H1 (cell line): Measurements from ENCODE around the gene PXDN. TPM values are rescaled to one million over a fixed set of nuclear protein-coding genes. Genes with fewer than 3 reads are reported as not detected.

ENCODE experiments used
- CTCF ChIA-PET: fragments of 300-600 bp; sonication (Branson Sonifier 250); formaldehyde crosslinking; loops from one replicate; lab custom pipeline; 2021; ENCODE audit not compliant: partially characterized antibody; lab: Charles Lee
- POLR2A ChIA-PET: fragments of 300-600 bp; sonication (Branson Sonifier 250); formaldehyde crosslinking; loops from one replicate; lab custom pipeline; 2021; ENCODE audit warnings: inconsistent platforms; ENCODE audit not compliant: partially characterized antibody; lab: Charles Lee
- DNase-seq, 2 experiments: peaks; one replicate each; pipeline versions ENCODE4 v3.0.0 to v3.0.0-alpha.2; 2010 to 2022; ENCODE audit warnings: low spot score in 2 of 2, low read depth in 1 of 2, mixed read lengths in 1 of 2
- FAIRE-seq: peaks from 2 replicates; lab custom pipeline; 2011; peaks lifted over from hg19 to GRCh38; lab: Jason Lieb, UNC
- H2AFZ ChIP-seq: 2 replicates; pipeline ENCODE4 v1.8.1; 2012; ENCODE audit warnings: low read length, inconsistent platforms
- H2AK5ac ChIP-seq: 2 replicates; pipeline ENCODE4 v1.6.1; 2013; ENCODE audit warnings: low read depth, low read length
- H2BK120ac ChIP-seq: replicated peaks from 2 replicates; pipeline ENCODE3; 2013; ENCODE audit warnings: low read depth, low read length, inconsistent platforms
- H2BK12ac ChIP-seq: 2 replicates; pipeline ENCODE4 v1.6.1; 2013; ENCODE audit warnings: low read depth, low read length
- H2BK15ac ChIP-seq: 2 replicates; pipeline ENCODE4 v1.6.1; 2013; ENCODE audit warnings: low read length
- H2BK20ac ChIP-seq: 2 replicates; pipeline ENCODE4 v1.6.1; 2013; ENCODE audit warnings: low read length
- H2BK5ac ChIP-seq: 2 replicates; pipeline ENCODE4 v1.6.1; 2013; ENCODE audit warnings: low read depth, low read length
- H3K14ac ChIP-seq: 2 replicates; pipeline ENCODE4 v1.6.1; 2013; ENCODE audit warnings: inconsistent platforms; ENCODE audit not compliant: insufficient read length
- H3K18ac ChIP-seq: 2 replicates; pipeline ENCODE4 v1.6.1; 2013; ENCODE audit warnings: low read length; ENCODE audit errors: extremely low read depth
- H3K23ac ChIP-seq: 2 replicates; pipeline ENCODE4 v1.6.1; 2013; ENCODE audit warnings: inconsistent platforms; ENCODE audit not compliant: insufficient read length
- H3K23me2 ChIP-seq: 2 replicates; pipeline ENCODE4 v1.6.1; 2013; ENCODE audit warnings: low read depth, low read length
- H3K27ac ChIP-seq: 2 replicates; pipeline ENCODE4 v1.6.1; 2011; ENCODE audit warnings: low read depth, low read length, inconsistent platforms
- H3K27me3 ChIP-seq, 4 experiments: replicated peaks in 1 of 4; 1 replicate in 1 of 4; 2 replicates in 3 of 4; pipeline versions ENCODE4 v1.6.1 to v1.8.1; 2011 to 2013; ENCODE audit warnings: low read length in 3 of 4, mild to moderate bottlenecking in 3 of 4, inconsistent platforms in 2 of 4, mixed read lengths in 2 of 4, moderate library complexity in 1 of 4; ENCODE audit not compliant: control insufficient read depth in 3 of 4, insufficient read depth in 3 of 4; ENCODE audit errors: extremely low read depth in 1 of 4
- H3K36me3 ChIP-seq, 4 experiments: 2 replicates each; pipeline versions ENCODE4 v1.6.1 to v1.8.1; 2011 to 2013; ENCODE audit warnings: mild to moderate bottlenecking in 4 of 4, low read length in 3 of 4, moderate library complexity in 2 of 4, control low read depth in 1 of 4, inconsistent platforms in 1 of 4; ENCODE audit not compliant: insufficient read depth in 4 of 4, control insufficient read depth in 2 of 4
- H3K4ac ChIP-seq: replicated peaks from 2 replicates; pipeline ENCODE3; 2013; ENCODE audit warnings: low read length, low read depth, mixed read lengths, inconsistent platforms; ENCODE audit not compliant: insufficient read length
- H3K4me1 ChIP-seq, 4 experiments: replicated peaks in 1 of 4; 1 replicate in 1 of 4; 2 replicates in 3 of 4; pipeline versions ENCODE4 v1.6.1 to v1.8.1; 2011 to 2013; ENCODE audit warnings: low read length in 3 of 4, inconsistent platforms in 2 of 4, mixed read lengths in 1 of 4; ENCODE audit not compliant: insufficient read depth in 4 of 4, control insufficient read depth in 3 of 4
- H3K4me2 ChIP-seq, 2 experiments: 2 replicates each; pipeline versions ENCODE4 v1.6.1 to v1.8.1; 2011 to 2013; ENCODE audit warnings: low read depth in 2 of 2, low read length in 2 of 2, control low read depth in 1 of 2, inconsistent platforms in 1 of 2, mild to moderate bottlenecking in 1 of 2; ENCODE audit not compliant: insufficient read depth in 1 of 2
- H3K4me3 ChIP-seq, 4 experiments: fragments of 200-600, 300-600 bp in 1 of 4; sonication (generic), shearing (Covaris generic), sonication (Bioruptor Twin) in 1 of 4; 2 replicates each; pipeline versions ENCODE4 v1.5.1 to v1.8.1; 2011 to 2016; ENCODE audit warnings: low read length in 4 of 4, low read depth in 3 of 4, control low read depth in 2 of 4, inconsistent platforms in 2 of 4, mild to moderate bottlenecking in 2 of 4, mixed read lengths in 1 of 4, moderate library complexity in 1 of 4; ENCODE audit not compliant: insufficient read depth in 2 of 4; ENCODE audit errors: extremely low read depth in 1 of 4
- H3K56ac ChIP-seq: replicated peaks from 2 replicates; pipeline ENCODE3; 2013; ENCODE audit warnings: low read depth, mild to moderate bottlenecking, mixed read lengths, low read length, inconsistent platforms; ENCODE audit not compliant: insufficient read length
- H3K79me1 ChIP-seq: 2 replicates; pipeline ENCODE4 v1.6.1; 2013; ENCODE audit warnings: low read depth, low read length, control low read depth
- H3K79me2 ChIP-seq, 2 experiments: 2 replicates each; pipeline versions ENCODE4 v1.6.1 to v1.8.1; 2012 to 2013; ENCODE audit warnings: low read length in 2 of 2, mild to moderate bottlenecking in 2 of 2, inconsistent platforms in 1 of 2; ENCODE audit not compliant: insufficient read depth in 2 of 2, control insufficient read depth in 1 of 2
- H3K9ac ChIP-seq, 4 experiments: replicated peaks in 1 of 4; 1 replicate in 1 of 4; 2 replicates in 3 of 4; pipeline versions ENCODE4 v1.6.1 to v1.8.1; 2011 to 2013; ENCODE audit warnings: low read depth in 3 of 4, low read length in 3 of 4, control low read depth in 2 of 4, mild to moderate bottlenecking in 2 of 4, moderate library complexity in 2 of 4, inconsistent platforms in 1 of 4; ENCODE audit errors: extremely low read depth in 1 of 4
- H3K9me3 ChIP-seq, 2 experiments: 2 replicates each; pipeline versions ENCODE4 v1.6.1 to v1.8.1; 2012 to 2013; ENCODE audit warnings: mild to moderate bottlenecking in 2 of 2, moderate library complexity in 2 of 2, control low read depth in 1 of 2, inconsistent platforms in 1 of 2, low read depth in 1 of 2, low read length in 1 of 2, mixed read lengths in 1 of 2; ENCODE audit not compliant: insufficient read depth in 2 of 2
- H4K20me1 ChIP-seq, 2 experiments: replicated peaks in 1 of 2; 2 replicates each; pipeline versions ENCODE3 to v1.8.1; 2011 to 2013; ENCODE audit warnings: inconsistent platforms in 2 of 2, low read length in 2 of 2, mild to moderate bottlenecking in 1 of 2; ENCODE audit not compliant: insufficient read depth in 2 of 2, control insufficient read depth in 1 of 2
- H4K5ac ChIP-seq: 2 replicates; pipeline ENCODE4 v1.6.1; 2013; ENCODE audit warnings: low read length, low read depth, mixed read lengths, inconsistent platforms; ENCODE audit not compliant: insufficient read length
- H4K8ac ChIP-seq: 2 replicates; pipeline ENCODE4 v1.8.0; 2013; ENCODE audit warnings: mild to moderate bottlenecking, moderate library complexity, low read length, inconsistent platforms; ENCODE audit not compliant: insufficient read depth; ENCODE audit errors: extremely low read depth
- H4K91ac ChIP-seq: replicated peaks from 2 replicates; pipeline ENCODE3; 2013; ENCODE audit warnings: low read length, mixed read lengths, inconsistent platforms; ENCODE audit not compliant: insufficient read length
- ASH2L ChIP-seq: fragments of 200-600, 300-600 bp; sonication (generic); IDR thresholded peaks from one replicate; pipeline ENCODE4 v1.7.1; 2017; ENCODE audit warnings: low read length
- FOSL1 ChIP-seq: IDR thresholded peaks from 2 replicates; pipeline ENCODE4 v1.6.1; 2011; ENCODE audit warnings: mild to moderate bottlenecking, low read depth, low read length, moderate library complexity; ENCODE audit not compliant: insufficient read depth
- KDM5A ChIP-seq: fragments of 200-600 bp; IDR thresholded peaks from 2 replicates; pipeline ENCODE4 v1.7.1; 2012; ENCODE audit warnings: mild to moderate bottlenecking, low read length, inconsistent platforms, mixed read lengths
- RBBP5 ChIP-seq: IDR thresholded peaks from 2 replicates; pipeline ENCODE4 v1.7.1; 2012; ENCODE audit warnings: low read depth, mild to moderate bottlenecking, inconsistent platforms, low read length, moderate library complexity, borderline replicate concordance
- SP2 ChIP-seq: IDR thresholded peaks from 2 replicates; pipeline ENCODE4 v1.6.1; 2012; ENCODE audit warnings: mild to moderate bottlenecking, low read length, inconsistent platforms
- WGBS, 2 experiments: shearing (Covaris generic) in 1 of 2; methylation state at CpG; one replicate each; pipeline versions ENCODE4 v1.1.6 to v1.1.7; 2013 to 2015; ENCODE audit warnings: low lambda C conversion rate in 2 of 2, mixed read lengths in 2 of 2, inconsistent platforms in 1 of 2, low coverage in 1 of 2, missing lambda C conversion rate in 1 of 2; ENCODE audit not compliant: insufficient replicate concordance in 2 of 2, insufficient coverage in 1 of 2, insufficient read length in 1 of 2; ENCODE audit errors: extremely low coverage in 1 of 2, missing lambda C conversion rate in 1 of 2; 5-methylcytosine and 5-hydroxymethylcytosine counted together
- polyA plus RNA-seq, 7 experiments: library from polyadenylated mRNA; depleted of rRNA in 3 of 7; stranded (reverse) in 5 of 7; unstranded in 2 of 7; fragments of >200 nt in 5 of 7; fragments of 200-250 nt in 2 of 7; gene quantifications; 1 replicate in 5 of 7; 2 replicates in 1 of 7; 4 replicates in 1 of 7; pipeline versions ENCODE4 v1.2.1 to v1.2.3, GENCODE V29; 2011 to 2013; ENCODE audit warnings: missing spikeins in 2 of 7, mixed read lengths in 2 of 7
- total RNA-seq: library from RNA; stranded (reverse); fragmentation: NEBNext Ultra II Directional; extraction: Animal tissue kit (Norgen Biotek cat#: 25700); gene quantifications from 2 replicates; pipeline ENCODE4 v1.2.1, GENCODE V29; 2021
- TF ChIP-seq, protein P1 (sequence below): IDR thresholded peaks from 2 replicates; pipeline ENCODE4 v1.6.1; 2012; ENCODE audit warnings: inconsistent platforms

PXDN gene
- total and polyA plus RNA-seq, 2 of the 8 experiments (the other 6 are each of a cell fraction or from before 2014, with no cell fraction given) = 104 to 141 TPM

DNA sequence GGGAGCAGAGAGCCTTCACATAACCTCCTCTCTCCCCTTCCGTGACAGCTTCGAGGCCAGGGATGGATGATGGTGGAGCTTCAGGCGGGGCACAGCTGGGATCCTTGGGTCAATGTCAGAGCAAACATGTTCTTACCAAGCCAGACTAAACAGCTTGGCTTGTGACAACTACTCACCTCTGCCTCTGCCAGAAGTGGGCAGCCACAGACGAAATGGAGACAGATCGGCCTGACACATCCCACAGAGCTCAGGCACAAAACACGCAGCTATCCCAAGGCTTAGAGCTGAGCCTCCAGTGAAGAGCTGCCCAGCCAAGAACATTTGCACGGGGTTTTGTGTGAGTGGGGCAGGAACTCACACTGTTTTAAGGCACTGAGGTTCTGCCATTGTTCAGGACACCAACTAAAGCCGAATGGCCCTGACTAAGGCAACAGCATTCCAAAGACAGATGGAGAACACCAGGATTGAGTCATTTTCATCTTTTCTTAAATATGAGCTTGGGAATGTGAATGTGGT is 12.8 kb downstream of the PXDN start:
- Histone ChIP-seq H3K4me2 (0 out of 4 replicates have a peak overlapping the region, but pooled peaks of 1 of the 2 experiments have one; percentile 16), H2BK20ac (peak overlapping the region; percentile 48; the same call in 1 of the 2 replicates), H2BK5ac (peak overlapping the region; percentile 32; the same call in 1 of the 2 replicates), H2AK5ac (no peak overlapping the region; the same call in 1 of the 2 replicates), H3K9me3 (peaks cover 0 to 9% of the 10 kb centered on the region in 2 experiments; a peak in 2 of 4 replicates), H3K36me3 (no peaks in the 10 kb centered on the region), H2BK12ac (peak overlapping the region; percentile 53), H3K27me3 (no peaks in the 10 kb centered on the region), H3K23ac (no peak overlapping the region), H4K20me1 (peaks cover 16 to 22% of the 10 kb centered on the region in 2 experiments), H4K5ac (no peak overlapping the region), H3K56ac (no peak overlapping the region), H2BK120ac (no peak overlapping the region), H4K8ac (no peak overlapping the region), H3K14ac (no peak overlapping the region), H3K79me2 (peaks cover 18 to 89% of the 10 kb centered on the region in 2 experiments), H3K9ac (peak overlapping the region in 1 of 4 experiments; percentile 13; a peak in 2 of 7 replicates), H2BK15ac (peak overlapping the region; percentile 40; the same call in 1 of the 2 replicates), H3K18ac (no peak overlapping the region), H3K79me1 (peaks cover 26% of the 10 kb centered on the region), H3K4me1 (peaks cover 11 to 32% (median 26%) of the 10 kb centered on the region in 4 experiments), H3K27ac (0 out of 2 replicates have a peak overlapping the region, but pooled peaks have one; percentile 12), H4K91ac (no peak overlapping the region), H2AFZ (no peak overlapping the region), H3K4ac (no peak overlapping the region), H3K23me2 (no peaks in the 10 kb centered on the region), H3K4me3 (no peak overlapping the region)
- TF ChIP-seq RBBP5 = no peak
- no peak for TF ChIP-seq FOSL1
- TF ChIP-seq, protein P1, sequence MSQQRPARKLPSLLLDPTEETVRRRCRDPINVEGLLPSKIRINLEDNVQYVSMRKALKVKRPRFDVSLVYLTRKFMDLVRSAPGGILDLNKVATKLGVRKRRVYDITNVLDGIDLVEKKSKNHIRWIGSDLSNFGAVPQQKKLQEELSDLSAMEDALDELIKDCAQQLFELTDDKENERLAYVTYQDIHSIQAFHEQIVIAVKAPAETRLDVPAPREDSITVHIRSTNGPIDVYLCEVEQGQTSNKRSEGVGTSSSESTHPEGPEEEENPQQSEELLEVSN = no peak
- no peak for TF ChIP-seq ASH2L
- TF ChIP-seq SP2 = no peak
- no peak for TF ChIP-seq KDM5A
- 68% methylated on average over 8 of the region's 8 CpGs; no CpG with 5 or more reads in 1 of the 2 experiments for WGBS, 2 experiments
- POLR2A ChIA-PET = interaction anchor here (0.9 to 1.9 kb wide), 11 partner anchors 11 to 101 kb away, joined by 3 to 9 read pairs (median 4); partner anchors contain the start of gene PXDN
- CTCF ChIA-PET = interaction anchor here (0.7 to 2.3 kb wide), 11 partner anchors 9 to 178 kb away, joined by 3 to 9 read pairs (median 4); no protein-coding TSS in a partner anchor
- FAIRE-seq (no peak), DNase-seq (no peak)
